HG02970 (cell line): ENCODE measurements around the gene ABCA10.

Source experiments
- ATAC-seq: cut with Tn5 transposase; IDR thresholded peaks from one replicate; pipeline ENCODE4 v1.9.1; 2021; ENCODE audit warnings: mild to moderate bottlenecking, moderate library complexity, moderate number of reproducible peaks; ENCODE audit not compliant: unreplicated experiment, low FRiP score

The ABCA10 gene

GRCh38 chr17:69105907-69106730, 122.5 kb downstream of the ABCA10 start:
- no peak for ATAC-seq

GRCh38 chr17:69103557-69104233, 124.9 kb downstream of the ABCA10 start:
- ATAC-seq: no peak

GRCh38 chr17:69098625-69099024, 130.0 kb downstream of the ABCA10 start:
- no peak for ATAC-seq
